WI38 (cell line): ENCODE data around the gene MMP20.

ENCODE experiments used
- H3K4me3 ChIP-seq: 2 replicates; pipeline ENCODE4 v1.5.1; 2011; ENCODE audit warnings: low read depth, mild to moderate bottlenecking, control low read depth, low read length
- CTCF ChIP-seq: IDR thresholded peaks from 2 replicates; pipeline ENCODE4 v1.5.1; 2012; ENCODE audit warnings: low read depth, mild to moderate bottlenecking, control low read depth, low read length

The MMP20 gene

GRCh38 chr11:102551169-102551781 is 73.9 kb downstream of the MMP20 start:
- no peak overlapping the region for H3K4me3 ChIP-seq
- no peak for TF ChIP-seq CTCF

GRCh38 chr11:102546923-102547471 is 78.1 kb downstream of the MMP20 start:
- no peak overlapping the region for H3K4me3 ChIP-seq
- no peak for TF ChIP-seq CTCF

- no peak overlapping the region for H3K4me3 ChIP-seq
- no peak for TF ChIP-seq CTCF
Measured at GRCh38 chr11:102546427-102546826, 78.7 kb downstream of the MMP20 start.

DNA sequence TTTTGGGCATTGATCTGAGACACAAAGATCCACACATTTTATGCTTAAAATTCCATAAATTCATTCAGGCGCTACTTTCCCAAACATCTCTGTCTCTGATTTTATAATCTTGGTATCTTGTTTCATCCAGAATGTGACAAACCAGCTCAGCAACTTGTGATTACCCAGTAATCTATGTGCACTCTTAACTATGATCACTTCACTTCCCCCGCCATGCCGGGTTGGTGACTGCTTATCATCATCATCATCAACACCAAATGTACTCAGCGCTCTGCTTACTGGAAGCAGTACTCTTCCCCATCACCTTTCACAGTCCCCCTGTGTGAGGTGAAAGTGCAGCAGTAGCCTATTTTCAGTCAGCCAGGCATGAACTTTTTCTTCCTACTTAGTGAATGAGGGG is 79.4 kb downstream of the MMP20 start:
- H3K4me3 ChIP-seq = no peak overlapping the region
- TF ChIP-seq CTCF = no peak

GRCh38 chr11:102544594-102544993 is 80.5 kb downstream of the MMP20 start:
- no peak for TF ChIP-seq CTCF
- no peak overlapping the region for H3K4me3 ChIP-seq

DNA sequence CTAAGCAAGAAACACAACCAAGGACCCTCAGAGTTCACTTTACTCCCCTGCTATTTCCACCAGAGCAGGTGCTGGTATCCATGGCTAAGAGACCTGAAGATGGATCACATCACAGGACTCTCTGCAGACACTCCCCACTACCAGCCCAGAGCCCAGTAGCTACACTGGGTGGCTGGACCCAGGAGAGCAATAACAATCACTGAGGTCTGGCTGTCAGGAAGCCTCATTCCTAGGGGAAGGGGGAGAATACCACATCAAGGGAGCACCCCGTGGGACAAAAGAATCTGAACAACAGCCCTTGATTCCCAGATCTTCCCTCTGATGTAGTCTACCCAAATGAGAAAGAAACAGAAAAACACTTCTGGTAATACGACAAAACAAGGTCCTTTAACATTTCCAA is 85.6 kb downstream of the MMP20 start:
- TF ChIP-seq CTCF = no peak
- H3K4me3 ChIP-seq = no peak overlapping the region

DNA sequence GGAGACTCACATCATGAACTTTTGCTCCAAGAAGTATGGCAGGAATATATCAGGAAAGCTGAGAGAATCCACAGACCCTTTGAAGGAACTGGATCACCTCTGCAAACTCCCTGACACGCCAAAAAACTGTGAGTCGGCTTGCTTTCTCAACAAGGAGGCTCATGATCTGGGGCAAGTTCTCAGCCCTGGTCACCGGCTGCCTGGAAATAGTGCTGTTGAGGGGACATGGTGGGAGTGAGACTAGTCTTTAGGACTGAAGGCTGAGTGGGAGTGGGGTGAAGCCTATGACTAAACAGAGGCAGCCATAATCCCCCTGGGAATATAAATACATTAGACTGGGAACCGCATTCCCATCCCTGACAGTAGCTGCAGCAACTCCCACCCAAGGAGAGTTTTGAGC is 86.2 kb downstream of the MMP20 start:
- no peak for TF ChIP-seq CTCF
- no peak overlapping the region for H3K4me3 ChIP-seq
